Neural cell (in vitro differentiated cells): ENCODE data around the gene QRICH1. TPM values are rescaled to one million over a fixed set of nuclear protein-coding genes. Genes with fewer than 3 reads are reported as not detected.

Source experiments
- H2AFZ ChIP-seq: fragments of 200-600, 300-800 bp; sonication (generic), shearing (Covaris generic); 2 replicates; pipeline ENCODE4 v1.6.0; 2014; ENCODE audit warnings: low read depth, mild to moderate bottlenecking, antibody characterized with exemption, low read length, moderate library complexity
- H3F3A ChIP-seq: fragments of 200-600 bp; shearing (Covaris generic); 2 replicates; pipeline ENCODE4 v1.6.1; 2016; ENCODE audit warnings: mild to moderate bottlenecking, moderate library complexity, mixed read lengths, antibody characterized with exemption, low read length; ENCODE audit not compliant: insufficient read depth, poor library complexity, severe bottlenecking
- H3K27ac ChIP-seq: fragments of 200-600, 300-800 bp; sonication (generic), shearing (Covaris generic); 2 replicates; pipeline ENCODE4 v1.5.1; 2014; ENCODE audit warnings: mild to moderate bottlenecking, low read length, moderate library complexity
- H3K27me3 ChIP-seq: fragments of 300-800, 200-600 bp; sonication (generic), shearing (Covaris generic); 2 replicates; pipeline ENCODE4 v1.6.0; 2014; ENCODE audit warnings: mild to moderate bottlenecking, low read depth, low read length, moderate library complexity; ENCODE audit not compliant: insufficient read depth
- H3K36me3 ChIP-seq: fragments of 300-800, 200-600 bp; sonication (generic), shearing (Covaris generic); 2 replicates; pipeline ENCODE4 v1.5.1; 2014; ENCODE audit warnings: mild to moderate bottlenecking, antibody characterized with exemption, low read length, moderate library complexity; ENCODE audit not compliant: insufficient read depth
- H3K4me2 ChIP-seq: fragments of 300-800, 200-600 bp; sonication (generic), shearing (Covaris generic); 2 replicates; pipeline ENCODE4 v1.6.0; 2014; ENCODE audit warnings: mild to moderate bottlenecking, low read length
- H3K4me3 ChIP-seq: fragments of 300-800, 200-600 bp; sonication (generic), shearing (Covaris generic); 2 replicates; pipeline ENCODE4 v1.5.1; 2014; ENCODE audit warnings: mild to moderate bottlenecking, low read length, moderate library complexity
- H3K79me2 ChIP-seq: fragments of 200-600 bp; shearing (Covaris generic); replicated peaks from 2 replicates; pipeline ENCODE4 v1.6.0; 2014; ENCODE audit warnings: mild to moderate bottlenecking, low read length, moderate library complexity; ENCODE audit not compliant: insufficient read depth
- H3K9ac ChIP-seq: fragments of 300-800, 200-600 bp; sonication (generic), shearing (Covaris generic); 2 replicates; pipeline ENCODE4 v1.6.1; 2016; ENCODE audit warnings: mild to moderate bottlenecking, low read length, mixed read lengths
- H3K9me2 ChIP-seq: fragments of 200-600 bp; shearing (Covaris generic); 2 replicates; pipeline ENCODE4 v1.6.1; 2016; ENCODE audit warnings: mild to moderate bottlenecking, low read length, mixed read lengths; ENCODE audit not compliant: insufficient read depth
- H3K9me3 ChIP-seq: fragments of 200-600, 300-800 bp; sonication (generic), shearing (Covaris generic); 2 replicates; pipeline ENCODE4 v1.6.1; 2016; ENCODE audit warnings: mild to moderate bottlenecking, mixed run types, low read length, moderate library complexity, mixed read lengths
- H4K20me1 ChIP-seq: fragments of 200-600 bp; shearing (Covaris generic); 2 replicates; pipeline ENCODE4 v1.6.1; 2016; ENCODE audit warnings: mild to moderate bottlenecking, mixed run types; ENCODE audit not compliant: insufficient read depth
- EP300 ChIP-seq: fragments of 450-650 bp; conservative IDR thresholded peaks from 2 replicates; pipeline ENCODE4 v1.6.1; 2014; ENCODE audit warnings: antibody characterized with exemption, mild to moderate bottlenecking, moderate library complexity; ENCODE audit not compliant: poor library complexity, severe bottlenecking
- EZH2 ChIP-seq: fragments of 200-600, 300-800 bp; shearing (Covaris generic), sonication (generic); IDR thresholded peaks from 2 replicates; pipeline ENCODE4 v1.6.1; 2014; ENCODE audit warnings: antibody characterized with exemption, low read length, borderline replicate concordance, mild to moderate bottlenecking; ENCODE audit not compliant: insufficient read depth, poor library complexity, severe bottlenecking
- MXI1 ChIP-seq: fragments of 450-650 bp; conservative IDR thresholded peaks from 2 replicates; pipeline ENCODE4 v1.6.1; 2014; ENCODE audit warnings: antibody characterized with exemption, mild to moderate bottlenecking; ENCODE audit not compliant: poor library complexity, severe bottlenecking
- POLR2AphosphoS5 ChIP-seq: IDR thresholded peaks from 2 replicates; pipeline ENCODE4 v1.6.1; 2012
- RAD21 ChIP-seq: fragments of 450-650 bp; conservative IDR thresholded peaks from 2 replicates; pipeline ENCODE4 v1.6.1; 2014; ENCODE audit warnings: antibody characterized with exemption, mild to moderate bottlenecking, moderate library complexity
- SMC3 ChIP-seq: fragments of 450-650 bp; conservative IDR thresholded peaks from 2 replicates; pipeline ENCODE4 v1.6.1; 2014; ENCODE audit warnings: antibody characterized with exemption, mild to moderate bottlenecking, moderate library complexity; ENCODE audit not compliant: poor library complexity
- TAF1 ChIP-seq: IDR thresholded peaks from 2 replicates; pipeline ENCODE4 v1.6.1; 2012; ENCODE audit warnings: low read depth
- polyA minus RNA-seq: library from RNA; depleted of rRNA, polyadenylated mRNA; stranded (reverse); fragments of >200 nt; gene quantifications from 2 replicates; pipeline ENCODE4 v1.2.3, GENCODE V29; 2014
- polyA plus RNA-seq: library from polyadenylated mRNA; depleted of rRNA; stranded (reverse); fragments of >200 nt; gene quantifications from 2 replicates; pipeline ENCODE4 v1.2.3, GENCODE V29; 2014
- TF ChIP-seq, protein P1 (sequence below): fragments of 450-650 bp; IDR thresholded peaks from 2 replicates; pipeline ENCODE4 v1.5.1; 2014; ENCODE audit warnings: antibody characterized with exemption, mild to moderate bottlenecking, moderate library complexity; ENCODE audit not compliant: poor library complexity, severe bottlenecking
- TF ChIP-seq, protein P2 (sequence below): IDR thresholded peaks from 2 replicates; pipeline ENCODE4 v1.6.1; 2012; ENCODE audit warnings: borderline replicate concordance

The QRICH1 gene, protein sequence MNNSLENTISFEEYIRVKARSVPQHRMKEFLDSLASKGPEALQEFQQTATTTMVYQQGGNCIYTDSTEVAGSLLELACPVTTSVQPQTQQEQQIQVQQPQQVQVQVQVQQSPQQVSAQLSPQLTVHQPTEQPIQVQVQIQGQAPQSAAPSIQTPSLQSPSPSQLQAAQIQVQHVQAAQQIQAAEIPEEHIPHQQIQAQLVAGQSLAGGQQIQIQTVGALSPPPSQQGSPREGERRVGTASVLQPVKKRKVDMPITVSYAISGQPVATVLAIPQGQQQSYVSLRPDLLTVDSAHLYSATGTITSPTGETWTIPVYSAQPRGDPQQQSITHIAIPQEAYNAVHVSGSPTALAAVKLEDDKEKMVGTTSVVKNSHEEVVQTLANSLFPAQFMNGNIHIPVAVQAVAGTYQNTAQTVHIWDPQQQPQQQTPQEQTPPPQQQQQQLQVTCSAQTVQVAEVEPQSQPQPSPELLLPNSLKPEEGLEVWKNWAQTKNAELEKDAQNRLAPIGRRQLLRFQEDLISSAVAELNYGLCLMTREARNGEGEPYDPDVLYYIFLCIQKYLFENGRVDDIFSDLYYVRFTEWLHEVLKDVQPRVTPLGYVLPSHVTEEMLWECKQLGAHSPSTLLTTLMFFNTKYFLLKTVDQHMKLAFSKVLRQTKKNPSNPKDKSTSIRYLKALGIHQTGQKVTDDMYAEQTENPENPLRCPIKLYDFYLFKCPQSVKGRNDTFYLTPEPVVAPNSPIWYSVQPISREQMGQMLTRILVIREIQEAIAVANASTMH
- polyA plus RNA-seq (87.5 and 122 TPM in 2 replicates), polyA minus RNA-seq (197 and 304 TPM in 2 replicates)

DNA sequence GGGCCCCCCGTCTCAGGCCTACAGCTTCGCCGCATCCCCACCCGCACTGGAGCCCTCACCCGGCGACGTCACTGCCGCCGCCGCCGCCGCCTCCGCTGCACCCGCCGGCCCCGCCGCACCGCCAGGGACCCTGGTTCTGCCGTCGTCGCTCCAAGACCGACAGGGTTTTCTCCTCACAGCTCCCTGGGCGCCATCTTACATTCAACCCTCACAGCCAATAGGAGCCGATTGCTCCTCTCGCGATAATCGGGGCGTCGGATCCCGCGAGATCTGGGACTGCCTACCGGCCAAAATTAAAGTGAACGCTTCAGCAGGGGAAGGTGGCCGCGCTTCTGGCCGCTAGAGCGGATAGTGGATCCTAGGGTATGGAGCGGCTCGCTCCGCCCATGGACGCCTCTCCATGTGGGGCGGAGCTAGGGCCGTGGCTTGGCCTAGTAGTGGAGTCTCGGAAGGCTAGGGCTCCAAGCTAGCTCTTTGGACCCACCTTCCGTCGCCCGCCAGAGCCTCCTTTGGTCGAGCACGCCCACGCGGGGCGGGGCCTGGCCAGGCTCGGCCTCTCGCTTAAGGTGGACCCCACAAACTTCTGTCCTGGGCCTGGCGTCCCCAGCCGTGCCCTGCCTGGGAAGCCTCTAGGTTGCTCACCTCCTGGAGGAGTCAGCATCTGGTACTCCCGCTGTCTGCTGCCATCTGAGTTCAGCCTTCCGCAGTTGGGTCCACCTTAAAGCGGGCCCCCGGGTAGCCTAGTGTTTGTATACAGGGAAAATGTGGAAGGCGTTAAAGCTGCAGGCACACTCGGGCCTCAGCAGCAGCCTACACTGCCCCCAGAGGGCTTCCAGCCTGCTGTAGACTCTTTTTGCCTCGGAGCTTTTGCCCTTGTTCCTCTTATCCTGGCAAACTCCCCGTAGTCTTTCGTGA is at the start of gene QRICH1:
Gene QRICH1 (minus strand): TSS at position 219 of the 915 bp plus-strand sequence. CDS start 17,054 bp downstream, outside the sequence.
- no peaks in the 10 kb centered on the region for H3K36me3 ChIP-seq
- peak within 1 kb of the TSS; percentile 83 for H3K4me2 ChIP-seq
- H3K9me2 ChIP-seq = no peaks in the 10 kb centered on the region
- H3K4me3 ChIP-seq = peak within 1 kb of the TSS; percentile 86
- H3F3A ChIP-seq = peaks cover 5% of the 10 kb centered on the region
- H2AFZ ChIP-seq = peak within 1 kb of the TSS; percentile 65
- H3K27ac ChIP-seq = peak within 1 kb of the TSS; percentile 97
- H3K79me2 ChIP-seq = peaks cover 34% of the 10 kb centered on the region
- H3K27me3 ChIP-seq = no peaks in the 10 kb centered on the region
- no peaks in the 10 kb centered on the region for H3K9me3 ChIP-seq
- peak within 1 kb of the TSS; percentile 96 for H3K9ac ChIP-seq
- H4K20me1 ChIP-seq = peaks cover 8% of the 10 kb centered on the region
- TF ChIP-seq POLR2AphosphoS5 (peak; percentile 95), EZH2 (no peak), TAF1 (peak; percentile 89), SMC3 (peak; percentile 38), RAD21 (peak; percentile 58), EP300 (no peak), MXI1 (peak; percentile 62)
- TF ChIP-seq, protein P1, sequence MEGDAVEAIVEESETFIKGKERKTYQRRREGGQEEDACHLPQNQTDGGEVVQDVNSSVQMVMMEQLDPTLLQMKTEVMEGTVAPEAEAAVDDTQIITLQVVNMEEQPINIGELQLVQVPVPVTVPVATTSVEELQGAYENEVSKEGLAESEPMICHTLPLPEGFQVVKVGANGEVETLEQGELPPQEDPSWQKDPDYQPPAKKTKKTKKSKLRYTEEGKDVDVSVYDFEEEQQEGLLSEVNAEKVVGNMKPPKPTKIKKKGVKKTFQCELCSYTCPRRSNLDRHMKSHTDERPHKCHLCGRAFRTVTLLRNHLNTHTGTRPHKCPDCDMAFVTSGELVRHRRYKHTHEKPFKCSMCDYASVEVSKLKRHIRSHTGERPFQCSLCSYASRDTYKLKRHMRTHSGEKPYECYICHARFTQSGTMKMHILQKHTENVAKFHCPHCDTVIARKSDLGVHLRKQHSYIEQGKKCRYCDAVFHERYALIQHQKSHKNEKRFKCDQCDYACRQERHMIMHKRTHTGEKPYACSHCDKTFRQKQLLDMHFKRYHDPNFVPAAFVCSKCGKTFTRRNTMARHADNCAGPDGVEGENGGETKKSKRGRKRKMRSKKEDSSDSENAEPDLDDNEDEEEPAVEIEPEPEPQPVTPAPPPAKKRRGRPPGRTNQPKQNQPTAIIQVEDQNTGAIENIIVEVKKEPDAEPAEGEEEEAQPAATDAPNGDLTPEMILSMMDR = peak; percentile 67
- TF ChIP-seq, protein P2, sequence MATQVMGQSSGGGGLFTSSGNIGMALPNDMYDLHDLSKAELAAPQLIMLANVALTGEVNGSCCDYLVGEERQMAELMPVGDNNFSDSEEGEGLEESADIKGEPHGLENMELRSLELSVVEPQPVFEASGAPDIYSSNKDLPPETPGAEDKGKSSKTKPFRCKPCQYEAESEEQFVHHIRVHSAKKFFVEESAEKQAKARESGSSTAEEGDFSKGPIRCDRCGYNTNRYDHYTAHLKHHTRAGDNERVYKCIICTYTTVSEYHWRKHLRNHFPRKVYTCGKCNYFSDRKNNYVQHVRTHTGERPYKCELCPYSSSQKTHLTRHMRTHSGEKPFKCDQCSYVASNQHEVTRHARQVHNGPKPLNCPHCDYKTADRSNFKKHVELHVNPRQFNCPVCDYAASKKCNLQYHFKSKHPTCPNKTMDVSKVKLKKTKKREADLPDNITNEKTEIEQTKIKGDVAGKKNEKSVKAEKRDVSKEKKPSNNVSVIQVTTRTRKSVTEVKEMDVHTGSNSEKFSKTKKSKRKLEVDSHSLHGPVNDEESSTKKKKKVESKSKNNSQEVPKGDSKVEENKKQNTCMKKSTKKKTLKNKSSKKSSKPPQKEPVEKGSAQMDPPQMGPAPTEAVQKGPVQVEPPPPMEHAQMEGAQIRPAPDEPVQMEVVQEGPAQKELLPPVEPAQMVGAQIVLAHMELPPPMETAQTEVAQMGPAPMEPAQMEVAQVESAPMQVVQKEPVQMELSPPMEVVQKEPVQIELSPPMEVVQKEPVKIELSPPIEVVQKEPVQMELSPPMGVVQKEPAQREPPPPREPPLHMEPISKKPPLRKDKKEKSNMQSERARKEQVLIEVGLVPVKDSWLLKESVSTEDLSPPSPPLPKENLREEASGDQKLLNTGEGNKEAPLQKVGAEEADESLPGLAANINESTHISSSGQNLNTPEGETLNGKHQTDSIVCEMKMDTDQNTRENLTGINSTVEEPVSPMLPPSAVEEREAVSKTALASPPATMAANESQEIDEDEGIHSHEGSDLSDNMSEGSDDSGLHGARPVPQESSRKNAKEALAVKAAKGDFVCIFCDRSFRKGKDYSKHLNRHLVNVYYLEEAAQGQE = peak; percentile 94
